Ecto neural progenitor cell (in vitro differentiated cells): ENCODE results near the gene ORC2.
"Not testable (repeated sequence)": the region's sequence is repeated elsewhere in the genome, so short reads cannot be mapped to it uniquely, and the experiment has no call there.

Source experiments
- DNase-seq: peaks from one replicate; pipeline ENCODE4 v3.0.0-alpha.2; 2018; ENCODE audit warnings: low spot score

The ORC2 gene

GRCh38 chr2:200930947-200931626, 32.4 kb downstream of the ORC2 start:
- DNase-seq = no peak

- DNase-seq = no peak
Measured at GRCh38 chr2:200929334-200930249, 33.9 kb downstream of the ORC2 start.

GRCh38 chr2:200922439-200922838, 41.0 kb downstream of the ORC2 start:
- no peak for DNase-seq

GRCh38 chr2:200913654-200914053, 49.8 kb downstream of the ORC2 start:
- no peak for DNase-seq

GRCh38 chr2:200909958-200910357, 53.5 kb downstream of the ORC2 start:
- no peak for DNase-seq

- DNase-seq = peak; percentile 65
Measured at GRCh38 chr2:200905618-200906296, 57.7 kb downstream of the ORC2 start.

- peak; percentile 65 for DNase-seq
Measured at GRCh38 chr2:200901459-200902072, 61.9 kb downstream of the ORC2 start.

GRCh38 chr2:200899482-200899881, 64.0 kb downstream of the ORC2 start:
- DNase-seq = no peak

GRCh38 chr2:200888704-200889625, 74.5 kb downstream of the ORC2 start, which contains the start of the genes NIF3L1 and PPIL3:
Gene NIF3L1 (plus strand): TSS chr2:200889371. CDS start chr2:200891944, 2,573 bp downstream.
Gene PPIL3 (minus strand): TSS chr2:200889077. CDS start chr2:200887615, 1,462 bp downstream.
- peak; percentile 97 for DNase-seq

GRCh38 chr2:200881715-200882249, 81.7 kb downstream of the ORC2 start:
- DNase-seq = not testable (repeated sequence)

GRCh38 chr2:200878289-200878880, 85.1 kb downstream of the ORC2 start:
- no peak for DNase-seq

- DNase-seq = no peak
Measured at GRCh38 chr2:200877443-200877842, 86.0 kb downstream of the ORC2 start.

GRCh38 chr2:200873560-200873959, 89.9 kb downstream of the ORC2 start:
- DNase-seq = no peak

- DNase-seq = no peak
Measured at GRCh38 chr2:200871151-200871550, 92.3 kb downstream of the ORC2 start.

- DNase-seq = no peak
Measured at GRCh38 chr2:200869014-200869413, 94.4 kb downstream of the ORC2 start.

GRCh38 chr2:200864176-200865034, 99.1 kb downstream of the ORC2 start, which contains the start of gene CLK1:
Gene CLK1 (minus strand): TSS chr2:200864658. CDS start chr2:200861862, 2,796 bp downstream.
- peak; percentile 93 for DNase-seq

- no peak for DNase-seq
Measured at GRCh38 chr2:200863782-200864175, 99.7 kb downstream of the ORC2 start.

GRCh38 chr2:200862532-200863000, 100.9 kb downstream of the ORC2 start:
- DNase-seq = no peak

- DNase-seq = no peak
Measured at GRCh38 chr2:200861617-200862155, 101.8 kb downstream of the ORC2 start.
